Caco-2 (cell line): ENCODE data around the gene FBXL20. TPM values are rescaled to one million over a fixed set of nuclear protein-coding genes. Genes with fewer than 3 reads are reported as not detected.

Experiments used
- BruUV-seq: library from RNA; stranded (reverse); fragments of 400-500 nt; replicated peaks from 2 replicates; lab custom pipeline; 2021; lab: Mats Ljungman, UMichigan
- CTCF ChIA-PET: fragments of 300-600 bp; sonication (Branson Sonifier 250); formaldehyde crosslinking; loops from one replicate; lab custom pipeline; 2022; ENCODE audit warnings: antibody characterized with exemption; lab: Charles Lee
- POLR2A ChIA-PET: fragments of 300-600 bp; sonication (Branson Sonifier 250); formaldehyde crosslinking; loops from one replicate; lab custom pipeline; 2022; ENCODE audit warnings: antibody characterized with exemption; lab: Charles Lee
- DNase-seq, 2 experiments: peaks; one replicate each; pipeline versions ENCODE4 v3.0.0 to v3.0.0-alpha.2; 2020 to 2022
- H3K27me3 ChIP-seq: replicated peaks from 2 replicates; pipeline ENCODE4 v1.6.0; 2011; ENCODE audit warnings: low read length; ENCODE audit not compliant: control insufficient read depth, insufficient read depth
- H3K36me3 ChIP-seq: 2 replicates; pipeline ENCODE4 v1.5.1; 2011; ENCODE audit warnings: low read length; ENCODE audit not compliant: control insufficient read depth, insufficient read depth
- H3K4me1 ChIP-seq: fragments of 250-450 bp; sonication (Bioruptor Pico); 2 replicates; pipeline ENCODE4 v1.5.1; 2020; ENCODE audit warnings: mild to moderate bottlenecking
- H3K4me3 ChIP-seq: 2 replicates; pipeline ENCODE4 v1.5.1; 2011; ENCODE audit warnings: low read depth, mild to moderate bottlenecking, control low read depth, low read length
- H3K9me3 ChIP-seq: fragments of 250-450 bp; sonication (Bioruptor Pico); 2 replicates; pipeline ENCODE4 v1.5.1; 2020; ENCODE audit warnings: mild to moderate bottlenecking, moderate library complexity
- H3K27ac Mint-ChIP-seq: one replicate; pipeline ENCODE4 v1.8.0; 2022; ENCODE audit warnings: mixed read lengths; ENCODE audit not compliant: unreplicated experiment
- H3K27me3 Mint-ChIP-seq: one replicate; pipeline ENCODE4 v1.8.0; 2022; ENCODE audit warnings: mixed read lengths; ENCODE audit not compliant: insufficient read depth, unreplicated experiment
- H3K36me3 Mint-ChIP-seq: one replicate; pipeline ENCODE4 v1.8.0; 2022; ENCODE audit warnings: mild to moderate bottlenecking, mixed read lengths; ENCODE audit not compliant: insufficient read depth, unreplicated experiment
- H3K4me1 Mint-ChIP-seq: one replicate; pipeline ENCODE4 v1.8.0; 2022; ENCODE audit warnings: low read depth, mixed read lengths; ENCODE audit not compliant: unreplicated experiment
- H3K4me3 Mint-ChIP-seq: one replicate; pipeline ENCODE4 v1.8.0; 2022; ENCODE audit warnings: mild to moderate bottlenecking, moderate library complexity, mixed read lengths; ENCODE audit not compliant: unreplicated experiment
- H3K9me3 Mint-ChIP-seq: one replicate; pipeline ENCODE4 v1.8.0; 2022; ENCODE audit warnings: mixed read lengths; ENCODE audit not compliant: unreplicated experiment
- intact Hi-C: fragments of 100-400 bp; cut with micrococcal nuclease; formaldehyde crosslinking; loops from one replicate; pipeline ENCODE4 v1.10.0; 2022; ENCODE audit not compliant: unreplicated experiment
- total RNA-seq: library from RNA; stranded (reverse); gene quantifications from 2 replicates; pipeline ENCODE4 v1.2.3, GENCODE V29; 2022
- TF ChIP-seq, protein P1 (sequence below), 2 experiments: fragments of 200-600 bp in 1 of 2; IDR thresholded peaks; 1 replicate in 1 of 2; 2 replicates in 1 of 2; pipeline versions ENCODE4 v1.5.1 to v1.8.0; 2011 to 2022; ENCODE audit warnings: antibody characterized with exemption in 1 of 2, control low read depth in 1 of 2, inconsistent platforms in 1 of 2, low read depth in 1 of 2, low read length in 1 of 2, mild to moderate bottlenecking in 1 of 2, moderate library complexity in 1 of 2; ENCODE audit not compliant: insufficient read depth in 1 of 2, severe bottlenecking in 1 of 2, unreplicated experiment in 1 of 2

Gene FBXL20
- total RNA-seq, 1 experiment from 2014 or later: 12.6 TPM

DNA sequence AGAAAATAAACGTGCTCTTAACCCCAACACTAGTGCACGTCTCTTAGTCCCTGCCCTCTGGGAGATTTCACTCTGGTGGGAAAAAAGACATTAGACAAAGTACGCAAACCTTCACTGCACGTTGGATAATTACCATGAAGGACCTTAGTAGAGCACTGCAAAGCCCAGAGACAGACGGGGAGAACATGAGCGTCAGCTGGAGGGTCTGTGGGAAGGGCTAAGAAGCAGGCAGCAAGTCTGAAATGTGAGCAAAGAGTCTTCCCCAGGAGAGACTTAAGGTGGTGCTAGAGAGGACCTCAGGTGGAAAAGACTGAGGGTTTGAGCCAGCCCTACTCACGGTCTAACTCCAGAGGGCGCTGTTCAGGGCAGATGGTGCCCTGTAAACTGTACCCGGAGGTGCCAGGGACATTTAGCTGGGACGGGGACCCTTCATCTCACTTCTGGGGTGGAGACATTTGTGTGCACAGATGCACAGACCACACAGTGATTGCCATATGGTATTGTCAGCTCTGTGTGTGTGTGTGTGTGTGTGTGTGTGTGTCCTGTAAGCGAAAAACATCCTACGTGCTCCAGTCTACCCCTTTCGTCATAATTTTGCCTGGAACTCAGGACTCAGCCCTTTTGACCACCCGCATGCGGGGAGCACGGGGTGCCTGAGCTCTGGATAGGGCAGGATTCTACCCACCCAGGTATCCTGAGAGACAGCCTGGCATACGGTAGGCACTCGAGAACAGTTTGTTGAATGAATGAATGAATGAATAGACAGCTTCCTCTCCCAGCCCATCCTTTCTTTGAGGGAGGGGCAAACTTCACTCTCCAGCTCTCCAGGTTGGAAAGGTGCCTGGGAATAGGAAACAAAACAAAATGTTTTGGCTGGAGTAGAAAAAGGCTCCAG, 165.6 kb downstream of the FBXL20 start:
- no peaks in the 10 kb centered on the region for H3K36me3 Mint-ChIP-seq
- Histone ChIP-seq H3K9me3 (no peaks in the 10 kb centered on the region), H3K4me1 (no peaks in the 10 kb centered on the region), H3K4me3 (no peak overlapping the region), H3K36me3 (no peaks in the 10 kb centered on the region), H3K27me3 (no peaks in the 10 kb centered on the region)
- no peaks in the 10 kb centered on the region for H3K9me3 Mint-ChIP-seq
- TF ChIP-seq, protein P1, sequence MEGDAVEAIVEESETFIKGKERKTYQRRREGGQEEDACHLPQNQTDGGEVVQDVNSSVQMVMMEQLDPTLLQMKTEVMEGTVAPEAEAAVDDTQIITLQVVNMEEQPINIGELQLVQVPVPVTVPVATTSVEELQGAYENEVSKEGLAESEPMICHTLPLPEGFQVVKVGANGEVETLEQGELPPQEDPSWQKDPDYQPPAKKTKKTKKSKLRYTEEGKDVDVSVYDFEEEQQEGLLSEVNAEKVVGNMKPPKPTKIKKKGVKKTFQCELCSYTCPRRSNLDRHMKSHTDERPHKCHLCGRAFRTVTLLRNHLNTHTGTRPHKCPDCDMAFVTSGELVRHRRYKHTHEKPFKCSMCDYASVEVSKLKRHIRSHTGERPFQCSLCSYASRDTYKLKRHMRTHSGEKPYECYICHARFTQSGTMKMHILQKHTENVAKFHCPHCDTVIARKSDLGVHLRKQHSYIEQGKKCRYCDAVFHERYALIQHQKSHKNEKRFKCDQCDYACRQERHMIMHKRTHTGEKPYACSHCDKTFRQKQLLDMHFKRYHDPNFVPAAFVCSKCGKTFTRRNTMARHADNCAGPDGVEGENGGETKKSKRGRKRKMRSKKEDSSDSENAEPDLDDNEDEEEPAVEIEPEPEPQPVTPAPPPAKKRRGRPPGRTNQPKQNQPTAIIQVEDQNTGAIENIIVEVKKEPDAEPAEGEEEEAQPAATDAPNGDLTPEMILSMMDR (IDR thresholded peaks at IDR 0.05; ENCODE audit: insufficient read depth in 1 of 2, low read depth in 1 of 2, low read length in 1 of 2, severe bottlenecking in 1 of 2, unreplicated experiment in 1 of 2): peak; percentile 76 to 89
- H3K27ac Mint-ChIP-seq: no peak overlapping the region
- DNase-seq: peak; percentile 61 to 63
- no peaks in the 10 kb centered on the region for H3K4me1 Mint-ChIP-seq
- intact Hi-C loops: loop anchor here (1.0 kb wide), 1 partner anchor 8 kb away; no protein-coding TSS in a partner anchor
- H3K27me3 Mint-ChIP-seq: peaks cover 3% of the 10 kb centered on the region
- CTCF ChIA-PET: interaction anchor here (0.6 to 3.9 kb wide), 14 partner anchors 9 to 307 kb away, joined by 3 to 27 read pairs (median 5); partner anchors contain the start of genes RPL19 and STAC2
- no peak overlapping the region for H3K4me3 Mint-ChIP-seq
- no TSS peak for BruUV-seq
- POLR2A ChIA-PET: no interaction called here

DNA sequence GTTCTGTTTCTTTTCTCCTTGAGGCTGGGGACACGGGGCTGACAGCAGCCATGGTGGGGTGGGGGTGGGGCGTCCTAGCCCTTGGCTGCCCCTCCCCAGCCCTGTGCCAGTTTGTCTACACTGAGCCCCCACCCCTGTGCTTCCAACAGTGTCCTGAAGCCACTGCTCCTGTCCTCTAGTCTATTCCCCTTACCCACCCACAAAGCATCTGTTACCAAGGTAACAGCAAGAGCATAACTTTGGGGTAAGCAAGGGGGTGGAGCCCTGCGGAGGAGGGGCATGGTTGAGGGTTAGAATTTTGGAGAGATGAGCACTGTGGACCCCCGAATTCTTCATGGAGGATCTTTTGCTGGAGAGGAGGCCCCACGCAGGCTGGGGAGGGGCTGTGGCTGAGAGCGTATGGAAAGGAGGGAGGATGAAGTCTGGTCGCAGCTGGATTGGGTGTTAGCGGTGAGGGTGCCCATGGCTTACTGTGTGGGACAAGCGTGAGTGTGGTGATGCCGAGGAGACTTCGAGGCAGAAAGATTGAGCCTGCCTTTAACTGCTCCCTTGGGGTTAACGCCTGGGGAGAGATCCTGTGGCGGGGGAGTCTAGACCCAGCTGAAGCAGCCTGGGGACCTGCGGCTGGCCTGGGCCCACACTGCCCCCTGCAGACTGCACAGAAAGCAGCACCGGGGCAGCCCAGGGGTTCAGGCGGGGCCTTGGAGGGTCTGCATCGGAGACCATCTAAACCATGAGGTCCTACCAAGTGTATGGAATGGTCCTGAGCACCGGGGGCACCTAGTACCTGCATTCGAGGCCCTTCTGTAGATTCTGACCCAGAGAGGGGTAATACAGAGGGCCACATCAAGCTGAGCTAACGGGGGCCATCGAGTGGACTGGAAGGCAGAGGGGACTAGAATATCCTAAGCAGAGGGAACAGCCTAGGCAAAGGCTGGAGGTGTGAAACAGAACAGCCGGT, 169.6 kb downstream of the FBXL20 start:
- H3K27me3 Mint-ChIP-seq: peaks cover 7% of the 10 kb centered on the region
- no peaks in the 10 kb centered on the region for H3K4me1 ChIP-seq
- intact Hi-C loops: loop anchor here (1.0 kb wide), 1 partner anchor 25 kb away; no protein-coding TSS in a partner anchor
- POLR2A ChIA-PET: no interaction called here
- no peak overlapping the region for H3K27ac Mint-ChIP-seq
- CTCF ChIA-PET: interaction anchor here (0.5 to 3.4 kb wide), 8 partner anchors 13 to 265 kb away, joined by 3 to 16 read pairs (median 3); partner anchors contain the start of gene FBXO47
- H3K4me3 Mint-ChIP-seq: no peak overlapping the region
- no peaks in the 10 kb centered on the region for H3K4me1 Mint-ChIP-seq
- peak in 1 of 2 experiments; percentile 50 for DNase-seq
- no TSS peak for BruUV-seq
- H3K36me3 Mint-ChIP-seq: no peaks in the 10 kb centered on the region
- H3K4me3 ChIP-seq: no peak overlapping the region
- TF ChIP-seq, protein P1 (IDR thresholded peaks at IDR 0.05; ENCODE audit: insufficient read depth in 1 of 2, low read depth in 1 of 2, low read length in 1 of 2, severe bottlenecking in 1 of 2, unreplicated experiment in 1 of 2): peak; percentile 23 to 65
- H3K9me3 Mint-ChIP-seq: no peaks in the 10 kb centered on the region
- H3K27me3 ChIP-seq: peaks cover 2% of the 10 kb centered on the region
- no peaks in the 10 kb centered on the region for H3K9me3 ChIP-seq
- H3K36me3 ChIP-seq: no peaks in the 10 kb centered on the region
